ENCODE measurements around the gene RCBTB1. TPM values are rescaled to one million over a fixed set of nuclear protein-coding genes. Genes with fewer than 3 reads are reported as not detected.

RCBTB1 gene
- total RNA-seq, 1 experiment from 2014 or later, result 6.3 TPM

DNA sequence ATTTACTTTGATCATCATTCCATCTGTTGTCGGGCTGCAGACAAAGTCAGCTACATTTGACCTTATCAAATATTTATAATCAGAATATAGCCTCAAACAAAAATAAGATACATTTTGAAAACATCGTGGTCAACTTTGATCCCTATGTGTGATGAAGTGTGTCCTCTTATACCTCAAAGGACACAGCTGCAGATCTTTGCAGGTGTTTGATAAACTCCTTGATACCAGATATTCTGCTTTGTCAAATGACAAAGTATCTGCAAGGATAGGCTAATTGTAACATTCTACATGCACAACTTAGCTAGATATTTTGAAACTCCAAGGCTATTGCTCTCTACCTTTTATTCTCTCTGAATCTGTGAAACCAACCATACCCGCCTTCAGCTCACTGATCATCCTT is 45.6 kb downstream of the RCBTB1 start:
- TF ChIP-seq CTCF (IDR thresholded peaks at IDR 0.05; ENCODE audit: unreplicated experiment), result no peak
- Mint-ChIP-seq H3K9me3 (ENCODE audit: low read depth, unreplicated experiment) (no peaks in the 10 kb centered on the region), H3K27me3 (ENCODE audit: unreplicated experiment) (no peaks in the 10 kb centered on the region), H3K4me1 (ENCODE audit: low read depth, unreplicated experiment) (no peaks in the 10 kb centered on the region), H3K4me3 (ENCODE audit: low read depth, unreplicated experiment) (no peak overlapping the region), H3K27ac (ENCODE audit: unreplicated experiment) (no peak overlapping the region), H3K36me3 (ENCODE audit: insufficient read depth, unreplicated experiment) (peaks cover 5% of the 10 kb centered on the region)
- intact Hi-C loops (cut with micrococcal nuclease; ENCODE audit: unreplicated experiment), result no loop called here
- CTCF ChIA-PET, result no interaction called here
- no TSS peak for BruUV-seq (replicated peaks)
- DNase-seq, result no peak

- no peak for TF ChIP-seq CTCF (IDR thresholded peaks at IDR 0.05; ENCODE audit: unreplicated experiment)
- no peaks in the 10 kb centered on the region for H3K4me1 Mint-ChIP-seq (ENCODE audit: low read depth, unreplicated experiment)
- BruUV-seq (replicated peaks), result no TSS peak
- no peaks in the 10 kb centered on the region for H3K9me3 Mint-ChIP-seq (ENCODE audit: low read depth, unreplicated experiment)
- H3K4me3 Mint-ChIP-seq (ENCODE audit: low read depth, unreplicated experiment), result no peak overlapping the region
- CTCF ChIA-PET, result no interaction called here
- intact Hi-C loops (cut with micrococcal nuclease; ENCODE audit: unreplicated experiment), result no loop called here
- H3K36me3 Mint-ChIP-seq (ENCODE audit: insufficient read depth, unreplicated experiment), result peaks cover 5% of the 10 kb centered on the region
- no peak for DNase-seq
- H3K27ac Mint-ChIP-seq (ENCODE audit: unreplicated experiment), result no peak overlapping the region
- no peaks in the 10 kb centered on the region for H3K27me3 Mint-ChIP-seq (ENCODE audit: unreplicated experiment)
Observed at GRCh38 chr13:49539313-49539712, 46.0 kb downstream of the RCBTB1 start.

DNA sequence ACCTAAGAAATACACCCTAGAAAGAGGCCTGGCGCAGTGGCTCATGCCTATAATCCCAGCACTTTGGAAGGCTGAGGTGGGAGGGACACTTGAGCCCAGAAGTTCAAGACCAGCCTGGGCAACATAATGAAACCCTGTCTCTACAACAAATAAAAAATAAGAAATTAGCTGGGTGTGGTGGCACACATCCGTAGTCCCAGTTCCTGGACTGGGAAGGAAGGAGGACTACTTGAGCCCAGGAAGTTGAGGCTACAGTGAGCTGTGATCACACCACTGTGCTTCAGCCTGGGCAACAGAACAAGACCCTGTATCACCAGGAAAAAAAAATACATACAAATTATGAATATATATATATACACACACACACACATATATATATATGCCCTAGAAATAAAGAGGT is 47.0 kb downstream of the RCBTB1 start:
- H3K4me3 Mint-ChIP-seq (ENCODE audit: low read depth, unreplicated experiment), result no peak overlapping the region
- no peaks in the 10 kb centered on the region for H3K9me3 Mint-ChIP-seq (ENCODE audit: low read depth, unreplicated experiment)
- CTCF ChIA-PET, result interaction anchor here (0.7 kb wide), 1 partner anchor 19 kb away, joined by 3 read pairs; no protein-coding TSS in a partner anchor
- H3K4me1 Mint-ChIP-seq (ENCODE audit: low read depth, unreplicated experiment), result no peaks in the 10 kb centered on the region
- no TSS peak for BruUV-seq (replicated peaks)
- H3K36me3 Mint-ChIP-seq (ENCODE audit: insufficient read depth, unreplicated experiment), result peaks cover 5% of the 10 kb centered on the region
- H3K27ac Mint-ChIP-seq (ENCODE audit: unreplicated experiment), result no peak overlapping the region
- intact Hi-C loops (cut with micrococcal nuclease; ENCODE audit: unreplicated experiment), result no loop called here
- no peak for TF ChIP-seq CTCF (IDR thresholded peaks at IDR 0.05; ENCODE audit: unreplicated experiment)
- no peaks in the 10 kb centered on the region for H3K27me3 Mint-ChIP-seq (ENCODE audit: unreplicated experiment)
- DNase-seq, result no peak

DNA sequence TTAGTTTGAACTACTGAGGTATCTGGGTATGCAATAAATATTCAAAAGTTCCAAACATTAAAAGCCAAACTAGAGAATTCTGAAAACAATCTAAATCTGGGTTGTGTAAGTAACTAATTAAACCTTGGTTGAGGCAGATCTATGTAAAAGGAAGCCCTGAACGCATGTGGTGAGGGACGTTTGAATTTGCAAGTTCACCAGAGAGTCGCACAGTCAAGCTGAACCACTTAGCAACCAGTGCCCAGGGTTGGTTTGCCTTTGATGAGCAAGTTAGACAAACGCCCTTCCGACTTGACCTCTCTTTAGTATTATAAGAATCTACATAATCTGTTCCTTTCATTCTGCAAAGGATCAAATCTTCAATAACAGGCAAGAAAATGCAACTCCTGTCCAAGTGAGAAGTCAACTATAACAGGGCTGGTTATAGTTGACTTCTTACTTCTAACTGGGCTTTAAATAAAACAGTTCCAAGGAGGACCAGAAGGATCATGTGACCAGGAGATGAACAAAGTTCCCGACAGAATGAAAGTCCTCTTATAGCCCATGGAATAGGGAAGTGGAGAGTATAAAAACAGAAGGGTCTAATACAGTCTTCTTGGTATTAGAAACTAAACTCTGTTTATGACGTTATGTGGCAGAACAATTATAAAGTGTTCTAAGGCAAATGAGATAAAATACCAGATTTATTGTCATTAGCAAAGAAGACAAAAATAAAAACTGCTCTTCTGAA is 49.0 kb downstream of the RCBTB1 start:
- CTCF ChIA-PET, result no interaction called here
- intact Hi-C loops (cut with micrococcal nuclease; ENCODE audit: unreplicated experiment), result no loop called here
- H3K27ac Mint-ChIP-seq (ENCODE audit: unreplicated experiment), result no peak overlapping the region
- no peaks in the 10 kb centered on the region for H3K4me1 Mint-ChIP-seq (ENCODE audit: low read depth, unreplicated experiment)
- H3K36me3 Mint-ChIP-seq (ENCODE audit: insufficient read depth, unreplicated experiment), result peaks cover 5% of the 10 kb centered on the region
- BruUV-seq (replicated peaks), result no TSS peak
- DNase-seq, result no peak
- no peaks in the 10 kb centered on the region for H3K9me3 Mint-ChIP-seq (ENCODE audit: low read depth, unreplicated experiment)
- TF ChIP-seq CTCF (IDR thresholded peaks at IDR 0.05; ENCODE audit: unreplicated experiment), result no peak
- no peaks in the 10 kb centered on the region for H3K27me3 Mint-ChIP-seq (ENCODE audit: unreplicated experiment)
- H3K4me3 Mint-ChIP-seq (ENCODE audit: low read depth, unreplicated experiment), result no peak overlapping the region

Data from Calu3 (cell line).